NB4 (cell line): ENCODE results near the gene NTRK2.

Source experiments
- CTCF ChIP-seq: IDR thresholded peaks from one replicate; pipeline ENCODE4 v1.5.1; 2012; ENCODE audit warnings: low read depth, low read length
- MAX ChIP-seq: IDR thresholded peaks from 2 replicates; pipeline ENCODE4 v1.6.1; 2011; ENCODE audit warnings: low read depth, low read length
- POLR2A ChIP-seq: IDR thresholded peaks from 2 replicates; pipeline ENCODE4 v1.6.1; 2011; ENCODE audit warnings: mild to moderate bottlenecking; ENCODE audit not compliant: insufficient read length; ENCODE audit errors: extremely low read depth

- TF ChIP-seq CTCF (no peak), POLR2A (no peak), MAX (no peak)
These were observed 116.4 kb downstream of the NTRK2 start for GRCh38 chr9:84785792-84786547.
